DND-41 (cell line): ENCODE data around the gene NAT9.

Experiments
- CTCF ChIP-seq: IDR thresholded peaks from 2 replicates; pipeline ENCODE4 v1.5.1; 2012; ENCODE audit warnings: borderline replicate concordance, low read length, moderate library complexity, mild to moderate bottlenecking; ENCODE audit not compliant: poor library complexity, severe bottlenecking; ENCODE audit errors: extremely low read depth
- EZH2 ChIP-seq: IDR thresholded peaks from 3 replicates; pipeline ENCODE4 v1.6.1; 2012; ENCODE audit warnings: borderline replicate concordance, low read depth, mild to moderate bottlenecking, moderate library complexity, low read length, inconsistent platforms; ENCODE audit not compliant: severe bottlenecking

GRCh38 chr17:74757502-74757901 is 18.6 kb downstream of the NAT9 start:
- TF ChIP-seq CTCF (no peak), EZH2 (no peak)
